ENCODE results near the gene NOP14. TPM values are rescaled to one million over a fixed set of nuclear protein-coding genes. Genes with fewer than 3 reads are reported as not detected.

Gene NOP14
- total and polyA plus RNA-seq, 2 experiments from 2014 or later, result 29.9 to 38.7 TPM

- peaks cover 20% of the 10 kb centered on the region for H4K20me1 ChIP-seq (replicated peaks; ENCODE audit: insufficient read depth)
- no peak for TF ChIP-seq POLR2AphosphoS5 (IDR thresholded peaks at IDR 0.05; ENCODE audit: low read depth)
- no peak for TF ChIP-seq NANOG (IDR thresholded peaks at IDR 0.05; ENCODE audit: borderline replicate concordance)
- TF ChIP-seq STAT1 (IDR thresholded peaks at IDR 0.05; ENCODE audit: unreplicated experiment), result no peak
- TF ChIP-seq EZH2phosphoT487 (IDR thresholded peaks at IDR 0.05; ENCODE audit: unreplicated experiment), result no peak
- no peak for TF ChIP-seq CREB1 (CRISPR knock-in tag; IDR thresholded peaks at IDR 0.05; ENCODE audit: low read depth)
- no peak for TF ChIP-seq ETS1 (IDR thresholded peaks at IDR 0.05)
- TF ChIP-seq CTCF (conservative IDR thresholded peaks at IDR 0.05; ENCODE audit: low read depth in 2 of 2), result no peak
- TF ChIP-seq REST (IDR thresholded peaks at IDR 0.05; ENCODE audit: unreplicated experiment), result no peak
- no peak for TF ChIP-seq JUNB (IDR thresholded peaks at IDR 0.05; ENCODE audit: unreplicated experiment)
- TF ChIP-seq EZH2 (IDR thresholded peaks at IDR 0.05; ENCODE audit: low read depth, unreplicated experiment), result no peak
- TF ChIP-seq ZNF462 (CRISPR knock-in tag; IDR thresholded peaks at IDR 0.05), result no peak
- TF ChIP-seq ZNF331 (CRISPR knock-in tag; IDR thresholded peaks at IDR 0.05; ENCODE audit: low read depth), result no peak
- TF ChIP-seq ZNF114 (CRISPR knock-in tag; IDR thresholded peaks at IDR 0.05), result no peak
- H3K4me3 Mint-ChIP-seq, result no peak overlapping the region
- H3K4me3 ChIP-seq, result no peak overlapping the region
- ATAC-seq, result no peak
- H3K27me3 Mint-ChIP-seq (ENCODE audit: insufficient read depth, low read depth, poor library complexity), result peaks cover 23% of the 10 kb centered on the region
- H3K36me3 ChIP-seq (ENCODE audit: insufficient read depth), result peaks cover 38% of the 10 kb centered on the region
- H3K79me2 ChIP-seq (replicated peaks; ENCODE audit: insufficient read depth), result peaks cover 19% of the 10 kb centered on the region
- peaks cover 22% of the 10 kb centered on the region for H3K4me1 Mint-ChIP-seq
- no peak overlapping the region for H2AFZ ChIP-seq
- no peak overlapping the region for H3K27ac ChIP-seq (ENCODE audit: low read depth)
- DNase-seq (ENCODE audit: low spot score), result no peak
- H3K27ac Mint-ChIP-seq, result no peak overlapping the region
- H3F3A ChIP-seq (replicated peaks; ENCODE audit: low read depth), result peaks cover 32% of the 10 kb centered on the region; the same call in 1 of the 2 replicates
- no peaks in the 10 kb centered on the region for H3K9me2 ChIP-seq (ENCODE audit: insufficient read depth)
- no peaks in the 10 kb centered on the region for H3K27me3 ChIP-seq (ENCODE audit: insufficient read depth)
- H3K9me3 Mint-ChIP-seq, result no peaks in the 10 kb centered on the region
- H3K4me1 ChIP-seq (ENCODE audit: insufficient read depth), result peaks cover 4% of the 10 kb centered on the region; the same call in 1 of the 2 replicates
- H3K4me2 ChIP-seq, result no peak overlapping the region
- H3K36me3 Mint-ChIP-seq (ENCODE audit: low read depth), result peaks cover 83% of the 10 kb centered on the region
These were observed 24.3 kb downstream of the NOP14 start for GRCh38 chr4:2938906-2939305.

Data from GM23338 (cell line).